ENCODE measurements around the gene C17orf58.

GRCh38 chr17:68020409-68020756 lies 24.1 kb upstream of the C17orf58 start:
- TF ChIP-seq POLR2AphosphoS5 (IDR thresholded peaks at IDR 0.05; ENCODE audit: low read depth, low read length) (no peak), SIN3A (IDR thresholded peaks at IDR 0.05; ENCODE audit: borderline replicate concordance, insufficient read depth, low read depth, low read length) (no peak)
- TF ChIP-seq, protein P1, sequence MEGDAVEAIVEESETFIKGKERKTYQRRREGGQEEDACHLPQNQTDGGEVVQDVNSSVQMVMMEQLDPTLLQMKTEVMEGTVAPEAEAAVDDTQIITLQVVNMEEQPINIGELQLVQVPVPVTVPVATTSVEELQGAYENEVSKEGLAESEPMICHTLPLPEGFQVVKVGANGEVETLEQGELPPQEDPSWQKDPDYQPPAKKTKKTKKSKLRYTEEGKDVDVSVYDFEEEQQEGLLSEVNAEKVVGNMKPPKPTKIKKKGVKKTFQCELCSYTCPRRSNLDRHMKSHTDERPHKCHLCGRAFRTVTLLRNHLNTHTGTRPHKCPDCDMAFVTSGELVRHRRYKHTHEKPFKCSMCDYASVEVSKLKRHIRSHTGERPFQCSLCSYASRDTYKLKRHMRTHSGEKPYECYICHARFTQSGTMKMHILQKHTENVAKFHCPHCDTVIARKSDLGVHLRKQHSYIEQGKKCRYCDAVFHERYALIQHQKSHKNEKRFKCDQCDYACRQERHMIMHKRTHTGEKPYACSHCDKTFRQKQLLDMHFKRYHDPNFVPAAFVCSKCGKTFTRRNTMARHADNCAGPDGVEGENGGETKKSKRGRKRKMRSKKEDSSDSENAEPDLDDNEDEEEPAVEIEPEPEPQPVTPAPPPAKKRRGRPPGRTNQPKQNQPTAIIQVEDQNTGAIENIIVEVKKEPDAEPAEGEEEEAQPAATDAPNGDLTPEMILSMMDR (IDR thresholded peaks at IDR 0.05): no peak
- TF ChIP-seq, protein P2, sequence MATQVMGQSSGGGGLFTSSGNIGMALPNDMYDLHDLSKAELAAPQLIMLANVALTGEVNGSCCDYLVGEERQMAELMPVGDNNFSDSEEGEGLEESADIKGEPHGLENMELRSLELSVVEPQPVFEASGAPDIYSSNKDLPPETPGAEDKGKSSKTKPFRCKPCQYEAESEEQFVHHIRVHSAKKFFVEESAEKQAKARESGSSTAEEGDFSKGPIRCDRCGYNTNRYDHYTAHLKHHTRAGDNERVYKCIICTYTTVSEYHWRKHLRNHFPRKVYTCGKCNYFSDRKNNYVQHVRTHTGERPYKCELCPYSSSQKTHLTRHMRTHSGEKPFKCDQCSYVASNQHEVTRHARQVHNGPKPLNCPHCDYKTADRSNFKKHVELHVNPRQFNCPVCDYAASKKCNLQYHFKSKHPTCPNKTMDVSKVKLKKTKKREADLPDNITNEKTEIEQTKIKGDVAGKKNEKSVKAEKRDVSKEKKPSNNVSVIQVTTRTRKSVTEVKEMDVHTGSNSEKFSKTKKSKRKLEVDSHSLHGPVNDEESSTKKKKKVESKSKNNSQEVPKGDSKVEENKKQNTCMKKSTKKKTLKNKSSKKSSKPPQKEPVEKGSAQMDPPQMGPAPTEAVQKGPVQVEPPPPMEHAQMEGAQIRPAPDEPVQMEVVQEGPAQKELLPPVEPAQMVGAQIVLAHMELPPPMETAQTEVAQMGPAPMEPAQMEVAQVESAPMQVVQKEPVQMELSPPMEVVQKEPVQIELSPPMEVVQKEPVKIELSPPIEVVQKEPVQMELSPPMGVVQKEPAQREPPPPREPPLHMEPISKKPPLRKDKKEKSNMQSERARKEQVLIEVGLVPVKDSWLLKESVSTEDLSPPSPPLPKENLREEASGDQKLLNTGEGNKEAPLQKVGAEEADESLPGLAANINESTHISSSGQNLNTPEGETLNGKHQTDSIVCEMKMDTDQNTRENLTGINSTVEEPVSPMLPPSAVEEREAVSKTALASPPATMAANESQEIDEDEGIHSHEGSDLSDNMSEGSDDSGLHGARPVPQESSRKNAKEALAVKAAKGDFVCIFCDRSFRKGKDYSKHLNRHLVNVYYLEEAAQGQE (IDR thresholded peaks at IDR 0.05; ENCODE audit: insufficient read depth in 1 of 2, low read depth in 2 of 2, low read length in 1 of 2): no peak

All from Panc1 (cell line).